Activated CD4-positive, alpha-beta T cell treated with anti-CD3 and anti-CD28 coated beads, Interleukin-2, amount 10 ng/mL, durations not matched to agents 24 days and 14 days (primary cell): ENCODE data around the gene SGSH. TPM values are rescaled to one million over a fixed set of nuclear protein-coding genes. Genes with fewer than 3 reads are reported as not detected.
A peak's percentile ranks its signal among the peaks of the same experiment; 100 is the strongest.
"Not testable (repeated sequence)": the region's sequence is repeated elsewhere in the genome, so short reads cannot be mapped to it uniquely, and the experiment has no call there.

Experiments used
- DNase-seq: peaks from one replicate; pipeline ENCODE4 v3.0.0; 2022
- H3K27ac Mint-ChIP-seq: one replicate; pipeline ENCODE4 v1.8.0; 2022; ENCODE audit warnings: mild to moderate bottlenecking, mixed read lengths
- H3K27me3 Mint-ChIP-seq: one replicate; pipeline ENCODE4 v1.8.0; 2022; ENCODE audit warnings: mixed read lengths
- H3K36me3 Mint-ChIP-seq: one replicate; pipeline ENCODE4 v1.8.0; 2022; ENCODE audit warnings: low read depth, mild to moderate bottlenecking, mixed read lengths
- H3K4me1 Mint-ChIP-seq: one replicate; pipeline ENCODE4 v1.8.0; 2021; ENCODE audit warnings: mixed read lengths
- H3K4me3 Mint-ChIP-seq: one replicate; pipeline ENCODE4 v1.8.0; 2022; ENCODE audit warnings: mild to moderate bottlenecking, moderate library complexity, mixed read lengths
- H3K9me3 Mint-ChIP-seq: one replicate; pipeline ENCODE4 v1.8.0; 2021; ENCODE audit warnings: mixed read lengths
- intact Hi-C: fragments of 100-400 bp; cut with micrococcal nuclease; formaldehyde crosslinking; loops from one replicate; pipeline ENCODE4 v1.15.1; 2023
- total RNA-seq: library from RNA; stranded (reverse); gene quantifications from 2 replicates; pipeline ENCODE4 v1.2.3, GENCODE V29; 2022

The SGSH gene
- total RNA-seq, 1 donor from 2014 or later, result 22.5 TPM

DNA sequence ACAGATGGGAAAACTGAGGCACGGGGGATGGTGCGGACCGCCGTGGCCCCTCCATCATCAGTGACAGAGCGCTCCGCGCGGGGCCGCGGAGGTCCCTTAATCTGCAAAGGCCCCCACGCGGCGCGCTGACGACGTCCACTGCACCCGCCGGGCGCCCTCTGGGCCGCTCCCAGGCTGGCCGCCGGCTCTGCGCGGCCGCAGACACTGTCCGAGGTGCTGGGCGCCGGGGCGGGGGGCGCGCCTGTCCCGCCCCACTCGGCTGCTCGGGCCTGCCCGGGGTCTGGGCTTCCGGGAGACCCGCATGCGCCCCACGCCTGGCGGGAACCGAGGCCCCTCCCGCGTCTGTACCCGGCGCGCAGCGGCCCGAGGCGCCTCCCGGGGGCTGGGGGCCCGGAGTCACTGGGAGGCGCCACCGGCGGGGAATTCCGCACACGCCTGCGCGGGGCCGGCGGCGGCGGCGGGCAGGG, 40.0 kb upstream of the SGSH start:
- H3K36me3 Mint-ChIP-seq, result peaks cover 13% of the 10 kb centered on the region
- H3K4me1 Mint-ChIP-seq, result peaks cover 53% of the 10 kb centered on the region
- H3K27me3 Mint-ChIP-seq, result no peaks in the 10 kb centered on the region
- peak; percentile 95 for DNase-seq
- intact Hi-C loops, result no loop called here
- peak overlapping the region; percentile 87 for H3K4me3 Mint-ChIP-seq
- no peaks in the 10 kb centered on the region for H3K9me3 Mint-ChIP-seq
- peak overlapping the region; percentile 98 for H3K27ac Mint-ChIP-seq

- Mint-ChIP-seq H3K36me3 (peaks cover 10% of the 10 kb centered on the region), H3K27me3 (no peaks in the 10 kb centered on the region), H3K27ac (peak overlapping the region; percentile 98), H3K4me3 (peak overlapping the region; percentile 87), H3K4me1 (peaks cover 55% of the 10 kb centered on the region), H3K9me3 (no peaks in the 10 kb centered on the region)
- DNase-seq, result peak; percentile 71
- intact Hi-C loops, result loop anchor here (1.0 to 10.0 kb wide), 3 partner anchors 112 to 425 kb away; partner anchors contain the start of genes CBX4 and EIF4A3
Observed at GRCh38 chr17:80259457-80260068, 39.4 kb upstream of the SGSH start.

GRCh38 chr17:80258296-80258695, 38.2 kb upstream of the SGSH start:
- Mint-ChIP-seq H3K4me3 (peak overlapping the region; percentile 87), H3K27ac (peak overlapping the region; percentile 98), H3K4me1 (peaks cover 60% of the 10 kb centered on the region)
- not testable (repeated sequence) for H3K36me3 Mint-ChIP-seq, H3K9me3 Mint-ChIP-seq, DNase-seq, H3K27me3 Mint-ChIP-seq
- intact Hi-C loops, result loop anchor here (10.0 kb wide), 2 partner anchors 263 to 423 kb away; partner anchors contain the start of gene CBX4

DNA sequence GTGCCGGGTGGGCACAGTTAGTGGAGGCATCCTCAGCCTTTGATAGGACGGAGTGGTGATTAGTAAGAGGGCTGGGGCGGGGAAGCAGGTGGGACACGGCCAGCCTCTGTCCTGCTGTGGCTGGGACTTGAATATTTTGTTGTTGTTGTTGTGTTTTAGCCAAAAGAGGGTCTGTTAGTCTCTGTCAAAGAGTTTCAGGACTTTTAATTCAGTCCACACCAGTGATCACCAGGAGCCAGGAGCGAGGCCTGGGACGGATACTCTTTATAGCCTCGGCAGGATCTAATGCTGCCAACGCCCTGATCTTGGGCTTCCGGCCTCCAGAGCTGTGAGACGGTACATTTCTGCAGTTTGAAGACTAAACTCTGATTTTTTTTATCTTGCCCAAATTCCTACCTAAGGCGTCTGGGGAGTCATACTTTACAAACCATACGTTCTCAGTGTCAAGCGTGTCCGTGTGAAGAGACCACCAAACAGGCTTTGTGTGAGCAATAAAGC, 37.6 kb upstream of the SGSH start:
- peak overlapping the region; percentile 87 for H3K4me3 Mint-ChIP-seq
- no peaks in the 10 kb centered on the region for H3K9me3 Mint-ChIP-seq
- DNase-seq, result peak; percentile 55
- peaks cover 65% of the 10 kb centered on the region for H3K4me1 Mint-ChIP-seq
- intact Hi-C loops, result loop anchor here (10.0 kb wide), 2 partner anchors 263 to 423 kb away; partner anchors contain the start of gene CBX4
- H3K27ac Mint-ChIP-seq, result peak overlapping the region; percentile 98
- H3K36me3 Mint-ChIP-seq, result no peaks in the 10 kb centered on the region
- H3K27me3 Mint-ChIP-seq, result no peaks in the 10 kb centered on the region

- intact Hi-C loops, result loop anchor here (10.0 kb wide), 2 partner anchors 261 to 421 kb away; partner anchors contain the start of gene CBX4
- no peaks in the 10 kb centered on the region for H3K9me3 Mint-ChIP-seq
- H3K4me3 Mint-ChIP-seq, result no peak overlapping the region
- DNase-seq, result no peak
- peak overlapping the region; percentile 95 for H3K27ac Mint-ChIP-seq
- H3K4me1 Mint-ChIP-seq, result peaks cover 62% of the 10 kb centered on the region
- H3K36me3 Mint-ChIP-seq, result no peaks in the 10 kb centered on the region
- H3K27me3 Mint-ChIP-seq, result no peaks in the 10 kb centered on the region
Observed at GRCh38 chr17:80256034-80256350, 35.9 kb upstream of the SGSH start.

DNA sequence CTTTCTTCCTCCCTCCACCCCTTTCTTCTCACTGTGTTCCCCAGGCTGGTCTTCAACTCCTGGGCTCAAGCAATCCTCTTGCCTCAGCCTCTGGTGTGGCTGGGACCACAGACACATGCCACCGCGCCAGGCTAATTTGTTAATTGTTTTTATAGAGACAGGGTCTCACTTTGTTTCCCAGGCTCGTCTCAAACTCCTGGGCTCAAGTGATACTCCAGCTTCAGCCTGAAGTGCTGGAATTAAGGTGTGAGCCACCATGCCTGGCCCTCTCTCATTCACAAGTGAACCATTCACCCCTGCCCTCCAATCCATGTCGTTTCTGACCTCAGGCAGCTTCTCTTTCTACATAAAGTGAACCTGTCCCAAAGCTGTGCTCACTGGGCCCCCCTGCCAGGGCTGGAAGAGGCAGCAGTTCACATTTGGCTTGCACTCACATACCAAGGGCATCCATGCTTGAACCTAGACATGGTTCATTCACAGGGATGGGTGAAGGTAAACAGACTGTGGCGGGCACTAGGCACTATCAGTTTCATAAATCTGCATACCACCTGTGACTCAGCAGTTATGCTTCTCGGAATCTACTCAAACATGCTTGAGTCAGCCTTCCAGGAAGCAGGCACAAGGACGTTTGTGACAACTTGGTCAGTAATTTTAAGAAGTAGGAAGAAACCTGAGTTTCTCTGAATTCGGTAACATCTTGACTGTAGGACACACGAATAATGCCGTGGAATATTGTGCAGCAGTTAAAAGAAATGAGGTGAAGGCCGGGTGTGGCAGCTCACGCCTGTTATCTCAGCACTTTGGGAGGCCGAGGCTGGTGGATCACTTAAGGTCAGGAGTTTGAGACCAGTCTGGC, 34.5 kb upstream of the SGSH start:
- Mint-ChIP-seq H3K27me3 (no peaks in the 10 kb centered on the region), H3K4me3 (peak overlapping the region; percentile 74), H3K36me3 (no peaks in the 10 kb centered on the region), H3K9me3 (no peaks in the 10 kb centered on the region), H3K27ac (peak overlapping the region; percentile 95), H3K4me1 (peaks cover 59% of the 10 kb centered on the region)
- DNase-seq, result peak; percentile 91
- intact Hi-C loops, result loop anchor here (2.0 to 10.0 kb wide), 5 partner anchors 37 to 420 kb away; partner anchors contain the start of genes CBX4 and GAA

DNA sequence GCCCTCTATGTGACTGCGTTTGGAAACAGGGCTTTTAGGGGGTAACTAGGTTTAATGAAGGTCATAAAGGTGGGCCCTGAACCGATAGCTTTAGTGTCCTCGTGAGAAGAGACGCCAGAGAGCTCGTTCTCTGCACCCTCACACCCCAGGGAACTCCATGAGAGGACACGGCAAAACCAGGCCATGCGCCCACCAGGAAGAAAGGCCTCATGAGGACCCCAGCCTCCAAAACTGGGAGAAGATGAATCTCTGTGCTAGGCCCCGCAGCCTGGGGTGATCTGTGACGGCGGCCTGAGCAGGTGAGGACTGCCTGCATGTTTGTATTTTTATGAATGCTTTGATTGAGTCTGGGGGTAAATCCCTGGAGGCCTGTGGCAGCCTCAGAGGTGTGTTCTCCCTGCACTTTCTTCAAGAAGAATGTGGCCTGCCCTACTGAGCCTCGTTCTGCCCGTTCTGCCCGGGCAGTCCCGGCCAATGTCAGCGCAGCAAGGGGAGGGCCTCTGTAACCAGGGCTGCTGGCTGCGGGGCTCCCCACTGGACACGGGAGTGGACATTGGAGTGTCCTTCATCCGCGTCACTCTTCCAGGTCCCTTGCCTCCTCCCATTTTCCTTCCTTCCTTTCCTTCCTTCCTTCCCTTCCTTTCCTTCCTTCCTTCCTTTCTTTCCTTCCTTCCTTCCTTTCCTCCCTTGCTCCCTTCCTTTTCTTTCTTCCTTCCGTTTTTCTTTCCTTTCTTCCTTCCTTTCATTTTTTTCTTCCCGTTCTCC, 33.7 kb upstream of the SGSH start:
- intact Hi-C loops, result loop anchor here (1.0 to 10.0 kb wide), 7 partner anchors 9 to 419 kb away; partner anchors contain the start of genes CBX4 and GAA
- H3K27me3 Mint-ChIP-seq, result no peaks in the 10 kb centered on the region
- peak overlapping the region; percentile 44 for H3K4me3 Mint-ChIP-seq
- H3K27ac Mint-ChIP-seq, result peak overlapping the region; percentile 95
- no peak for DNase-seq
- no peaks in the 10 kb centered on the region for H3K9me3 Mint-ChIP-seq
- H3K4me1 Mint-ChIP-seq, result peaks cover 51% of the 10 kb centered on the region
- H3K36me3 Mint-ChIP-seq, result no peaks in the 10 kb centered on the region

GRCh38 chr17:80252871-80253270, 32.7 kb upstream of the SGSH start:
- no peak overlapping the region for H3K4me3 Mint-ChIP-seq
- no peaks in the 10 kb centered on the region for H3K36me3 Mint-ChIP-seq
- intact Hi-C loops, result loop anchor here (1.0 to 10.0 kb wide), 6 partner anchors 10 to 418 kb away; partner anchors contain the start of gene CBX4
- no peaks in the 10 kb centered on the region for H3K9me3 Mint-ChIP-seq
- peak; percentile 96 for DNase-seq
- no peaks in the 10 kb centered on the region for H3K27me3 Mint-ChIP-seq
- H3K4me1 Mint-ChIP-seq, result peaks cover 42% of the 10 kb centered on the region
- peak overlapping the region; percentile 95 for H3K27ac Mint-ChIP-seq

GRCh38 chr17:80251966-80252365, 31.8 kb upstream of the SGSH start:
- no peak overlapping the region for H3K4me3 Mint-ChIP-seq
- H3K36me3 Mint-ChIP-seq, result no peaks in the 10 kb centered on the region
- no peaks in the 10 kb centered on the region for H3K27me3 Mint-ChIP-seq
- no peaks in the 10 kb centered on the region for H3K9me3 Mint-ChIP-seq
- peaks cover 36% of the 10 kb centered on the region for H3K4me1 Mint-ChIP-seq
- peak overlapping the region; percentile 53 for H3K27ac Mint-ChIP-seq
- no peak for DNase-seq
- intact Hi-C loops, result loop anchor here (5.0 to 10.0 kb wide), 4 partner anchors 35 to 417 kb away; partner anchors contain the start of gene CBX4

- no peaks in the 10 kb centered on the region for H3K9me3 Mint-ChIP-seq
- H3K4me3 Mint-ChIP-seq, result no peak overlapping the region
- no peaks in the 10 kb centered on the region for H3K36me3 Mint-ChIP-seq
- intact Hi-C loops, result no loop called here
- H3K27me3 Mint-ChIP-seq, result no peaks in the 10 kb centered on the region
- no peak for DNase-seq
- H3K27ac Mint-ChIP-seq, result no peak overlapping the region
- peaks cover 18% of the 10 kb centered on the region for H3K4me1 Mint-ChIP-seq
Observed at GRCh38 chr17:80248894-80249710, 29.0 kb upstream of the SGSH start.

GRCh38 chr17:80248001-80248893, 28.1 kb upstream of the SGSH start:
- Mint-ChIP-seq H3K27ac (no peak overlapping the region), H3K4me1 (peaks cover 11% of the 10 kb centered on the region), H3K9me3 (no peaks in the 10 kb centered on the region), H3K36me3 (no peaks in the 10 kb centered on the region), H3K4me3 (no peak overlapping the region), H3K27me3 (no peaks in the 10 kb centered on the region)
- no peak for DNase-seq
- intact Hi-C loops, result no loop called here

DNA sequence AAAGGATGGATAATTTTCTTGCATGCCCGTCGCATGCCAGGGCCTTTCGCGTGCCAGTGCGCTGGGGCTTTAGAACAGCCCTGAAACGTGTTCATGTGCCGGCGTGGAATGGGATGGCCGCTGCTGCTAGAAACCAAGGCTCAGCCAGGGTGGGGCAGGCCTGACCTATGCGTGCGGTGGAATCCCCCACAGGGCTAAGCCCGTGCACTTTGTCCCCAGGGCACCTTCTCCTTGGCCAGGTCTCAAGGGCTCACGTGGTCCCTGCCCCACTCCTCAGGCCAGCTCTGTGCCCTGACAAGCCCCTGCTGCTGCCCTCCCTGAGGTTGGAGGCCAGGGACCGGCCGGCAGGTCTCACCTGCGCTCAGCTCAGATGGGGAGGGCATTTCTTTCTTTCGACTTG, 27.4 kb upstream of the SGSH start:
- Mint-ChIP-seq H3K36me3 (no peaks in the 10 kb centered on the region), H3K27ac (no peak overlapping the region), H3K27me3 (no peaks in the 10 kb centered on the region), H3K9me3 (no peaks in the 10 kb centered on the region), H3K4me3 (no peak overlapping the region), H3K4me1 (peaks cover 4% of the 10 kb centered on the region)
- intact Hi-C loops, result no loop called here
- DNase-seq, result no peak
